Psoas muscle (tissue), 8 donors: ENCODE results near the gene R3HDM2. TPM values are rescaled to one million over a fixed set of nuclear protein-coding genes. Genes with fewer than 3 reads are reported as not detected.

ENCODE experiments used
- ATAC-seq, 4 donors: fragments of 200-7000 bp; cut with Tn5 transposase; one replicate each; pipeline ENCODE4 v1.9.1; 2020; ENCODE audit warnings: moderate library complexity in 3 of 4, mild to moderate bottlenecking in 2 of 4
- DNase-seq, 2 donors: peaks; one replicate each; pipeline ENCODE4 v3.0.0-alpha.2; 2020
- H3K27ac ChIP-seq: fragments of 200-600 bp; one replicate; pipeline ENCODE4 v1.8.0; 2022
- H3K27me3 ChIP-seq, 3 donors: fragments of 200-600 bp in 1 of 3; one replicate each; pipeline versions ENCODE4 v1.6.1 to v1.8.0; 2013 to 2022; ENCODE audit warnings: low read length in 2 of 3, mild to moderate bottlenecking in 2 of 3, moderate library complexity in 1 of 3; ENCODE audit not compliant: insufficient read depth in 3 of 3
- H3K36me3 ChIP-seq, 2 donors: fragments of 200-600 bp in 1 of 2; one replicate each; pipeline versions ENCODE4 v1.6.1 to v1.8.0; 2013 to 2022; ENCODE audit warnings: low read depth in 1 of 2, mild to moderate bottlenecking in 1 of 2, moderate library complexity in 1 of 2; ENCODE audit not compliant: insufficient read depth in 1 of 2
- H3K4me1 ChIP-seq: fragments of 200-600 bp; one replicate; pipeline ENCODE4 v1.8.0; 2022
- H3K4me3 ChIP-seq: fragments of 200-600 bp; one replicate; pipeline ENCODE4 v1.8.0; 2022; ENCODE audit warnings: mild to moderate bottlenecking
- H3K9me3 ChIP-seq: fragments of 200-600 bp; one replicate; pipeline ENCODE4 v1.8.0; 2022
- CTCF ChIP-seq: fragments of 200-600 bp; IDR thresholded peaks from one replicate; pipeline ENCODE4 v1.8.0; 2022; ENCODE audit warnings: antibody characterized with exemption
- WGBS, 3 donors: extraction: QIAGEN DNeasy Blood & Tissue Kit; methylation state at CpG; one replicate each; pipeline versions ENCODE4 v1.1.6 to v1.1.7; 2013; 5-methylcytosine and 5-hydroxymethylcytosine counted together
- intact Hi-C, 2 donors: fragments of 100-400 bp; cut with DNase I; formaldehyde crosslinking; loops; one replicate each; pipeline versions ENCODE4 v1.11.0 to v1.14.2; 2022
- polyA plus RNA-seq, 3 donors: library from polyadenylated mRNA; stranded (reverse); fragments of 200-250 nt; gene quantifications; one replicate each; pipeline ENCODE4 v1.2.3, GENCODE V29; 2013
- total RNA-seq, 4 donors: library from RNA; stranded (reverse); fragmentation: NEBNext Ultra II Directional in 2 of 4; extraction: Animal tissue kit (Norgen Biotek cat#: 25700) in 2 of 4; gene quantifications; one replicate each; pipeline versions ENCODE4 v1.2.1 to v1.2.4, GENCODE V29; 2021 to 2023
- donor health status: healthy with polysubstance abuse.
- donor health status: DM: no; HTN: no; CAD: no; lungs with moderate emphysema.
- donor health status: Bipolar disorder and iron deficiency.
- donor health status: healthy.
- donor health status: DM: yes; HTN: yes; CAD: no.
- donor health status: DM: no; HTN: no; CAD: no.
- donor health status: DM: no; HTN: no; CAD: no.
- donor health status: DM: yes; HTN: yes; CAD: no.

Gene R3HDM2
- total and polyA plus RNA-seq, 7 donors = 12.1 to 64.9 (median 41.4) TPM

DNA sequence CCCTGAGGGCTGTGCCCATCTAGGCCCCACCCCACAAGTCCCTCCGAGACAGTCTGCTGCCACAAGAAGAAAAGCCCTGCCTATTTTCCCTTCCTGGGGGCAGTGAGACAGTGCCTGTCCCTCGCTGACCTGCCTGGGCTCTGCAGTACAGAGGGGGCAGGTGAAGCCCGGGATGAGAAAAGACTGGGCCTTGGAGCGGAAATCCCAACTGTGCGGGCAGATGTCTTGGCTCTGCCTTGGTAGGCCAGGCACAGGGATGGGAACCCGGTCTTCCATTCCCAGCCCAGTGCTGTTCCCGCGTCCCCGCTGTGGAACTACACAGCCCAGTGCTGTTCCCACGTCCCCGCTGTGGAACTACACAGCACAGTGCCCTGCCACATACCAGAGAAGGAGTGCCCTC, 227.1 kb downstream of the R3HDM2 start:
- no peak for TF ChIP-seq CTCF
- no peak for DNase-seq
- H3K27ac ChIP-seq = no peak overlapping the region
- intact Hi-C loops = no loop called here
- no peak overlapping the region for H3K4me3 ChIP-seq
- no peaks in the 10 kb centered on the region for H3K9me3 ChIP-seq
- WGBS, 3 donors = 77 to 89% (median 77%) methylated on average over 11 of the region's 11 CpGs
- no peaks in the 10 kb centered on the region for H3K27me3 ChIP-seq
- peaks cover 0 to 42% of the 10 kb centered on the region in 2 donors for H3K36me3 ChIP-seq
- no peaks in the 10 kb centered on the region for H3K4me1 ChIP-seq
- ATAC-seq = no peak

Other genes starting within 250 kb of the R3HDM2 start
- gene NXPH4, start 214.2 kb downstream of the R3HDM2 start, total RNA-seq = under 1 TPM in 3 of 4 donors, not detected in 1; 0.24 to 0.58 (median 0.42) TPM
- gene NXPH4, start 214.2 kb downstream of the R3HDM2 start, polyA plus RNA-seq = under 1 TPM in 2 of 3 donors, not detected in 1; 0.01 to 0.20 TPM
- gene SHMT2, start 201.3 kb downstream of the R3HDM2 start, total RNA-seq = 10 to 100 TPM; 39.2 to 59.2 (median 47.3) TPM
- 10 to 100 TPM; 36.6 to 66.8 (median 62.7) TPM for gene SHMT2, start 201.3 kb downstream of the R3HDM2 start, polyA plus RNA-seq
- gene STAC3, start 179.9 kb downstream of the R3HDM2 start, total RNA-seq = 1,000 to 10,000 TPM in 2 of 4 donors, 100 to 1,000 TPM in 2; 576 to 1,676 (median 997) TPM
- gene STAC3, start 179.9 kb downstream of the R3HDM2 start, polyA plus RNA-seq = 1,000 to 10,000 TPM in 1 of 3 donors, 100 to 1,000 TPM in 1, 10 to 100 TPM in 1; 98.2 to 1,376 (median 738) TPM
- gene INHBC, start 3.7 kb upstream of the R3HDM2 start, total RNA-seq = under 1 TPM in 2 of 4 donors, not detected in 2; 0.18 to 0.21 TPM
- under 1 TPM in 1 of 3 donors, not detected in 2; 0.05 TPM for gene INHBC, start 3.7 kb upstream of the R3HDM2 start, polyA plus RNA-seq
- 1 to 10 TPM in 2 of 4 donors, under 1 TPM in 2; 0.23 to 6.8 (median 2.1) TPM for gene INHBE, start 24.3 kb upstream of the R3HDM2 start, total RNA-seq
- 1 to 10 TPM in 1 of 3 donors, under 1 TPM in 2; 0.18 to 1.4 (median 0.18) TPM for gene INHBE, start 24.3 kb upstream of the R3HDM2 start, polyA plus RNA-seq
- under 1 TPM in 3 of 4 donors, not detected in 1; 0.07 to 0.86 (median 0.61) TPM for gene GLI1, start 28.7 kb upstream of the R3HDM2 start, total RNA-seq
- under 1 TPM; 0.21 to 0.34 (median 0.23) TPM for gene GLI1, start 28.7 kb upstream of the R3HDM2 start, polyA plus RNA-seq
- gene ARHGAP9, start 48.8 kb upstream of the R3HDM2 start, total RNA-seq = 1 to 10 TPM; 1.3 to 5.4 (median 4.1) TPM
- 1 to 10 TPM in 2 of 3 donors, under 1 TPM in 1; 0.91 to 2.0 (median 1.4) TPM for gene ARHGAP9, start 48.8 kb upstream of the R3HDM2 start, polyA plus RNA-seq
- 10 to 100 TPM; 68.6 to 88.0 (median 83.7) TPM for gene MARS1, start 57.0 kb upstream of the R3HDM2 start, total RNA-seq
- 10 to 100 TPM; 41.2 to 97.4 (median 77.7) TPM for gene MARS1, start 57.0 kb upstream of the R3HDM2 start, polyA plus RNA-seq
- gene DDIT3, start 89.5 kb upstream of the R3HDM2 start, total RNA-seq = 10 to 100 TPM; 11.1 to 59.5 (median 19.6) TPM
- 100 to 1,000 TPM in 1 of 3 donors, 10 to 100 TPM in 2; 62.5 to 224 (median 68.9) TPM for gene DDIT3, start 89.5 kb upstream of the R3HDM2 start, polyA plus RNA-seq
- 10 to 100 TPM; 29.5 to 52.9 (median 39.5) TPM for gene MBD6, start 91.8 kb upstream of the R3HDM2 start, total RNA-seq
- 10 to 100 TPM; 11.6 to 18.4 (median 17.5) TPM for gene MBD6, start 91.8 kb upstream of the R3HDM2 start, polyA plus RNA-seq
- gene DCTN2, start 116.1 kb upstream of the R3HDM2 start, total RNA-seq = 100 to 1,000 TPM in 2 of 4 donors, 10 to 100 TPM in 2; 91.0 to 128 (median 103) TPM
- gene DCTN2, start 116.1 kb upstream of the R3HDM2 start, polyA plus RNA-seq = 100 to 1,000 TPM; 107 to 165 (median 123) TPM
- under 1 TPM in 3 of 4 donors, not detected in 1; 0.04 to 0.21 (median 0.14) TPM for gene KIF5A, start 119.0 kb upstream of the R3HDM2 start, total RNA-seq
- under 1 TPM; 0.01 to 0.18 (median 0.04) TPM for gene KIF5A, start 119.0 kb upstream of the R3HDM2 start, polyA plus RNA-seq
- gene PIP4K2C, start 160.1 kb upstream of the R3HDM2 start, total RNA-seq = 10 to 100 TPM in 2 of 4 donors, 1 to 10 TPM in 2; 8.1 to 13.3 (median 9.9) TPM
- gene PIP4K2C, start 160.1 kb upstream of the R3HDM2 start, polyA plus RNA-seq = 10 to 100 TPM in 2 of 3 donors, 1 to 10 TPM in 1; 7.7 to 16.4 (median 16.0) TPM
- 1 to 10 TPM; 3.5 to 9.1 (median 4.2) TPM for gene DTX3, start 173.8 kb upstream of the R3HDM2 start, total RNA-seq
- gene DTX3, start 173.8 kb upstream of the R3HDM2 start, polyA plus RNA-seq = 1 to 10 TPM; 4.4 to 5.2 (median 4.5) TPM
- gene ARHGEF25, start 180.4 kb upstream of the R3HDM2 start, total RNA-seq = 1 to 10 TPM; 2.9 to 9.2 (median 3.5) TPM
- 1 to 10 TPM; 3.2 to 4.5 (median 4.2) TPM for gene ARHGEF25, start 180.4 kb upstream of the R3HDM2 start, polyA plus RNA-seq
- 10 to 100 TPM in 3 of 4 donors, 1 to 10 TPM in 1; 9.1 to 26.6 (median 12.1) TPM for gene B4GALNT1, start 202.2 kb upstream of the R3HDM2 start, total RNA-seq
- 10 to 100 TPM in 1 of 3 donors, 1 to 10 TPM in 2; 8.2 to 46.7 (median 8.8) TPM for gene B4GALNT1, start 202.2 kb upstream of the R3HDM2 start, polyA plus RNA-seq